ENCODE measurements around the gene RPL31. TPM values are rescaled to one million over a fixed set of nuclear protein-coding genes. Genes with fewer than 3 reads are reported as not detected.

RPL31 gene
- total RNA-seq, 1 experiment from 2014 or later, result 2,593 TPM

- DNase-seq (ENCODE audit: low read depth, low spot score), result peak; percentile 73
- in situ Hi-C loops (cut with HindIII; ENCODE audit: low pct_unique_long_range_greater_than_20kb, low sequenced_read_pairs), result no loop called here
These were observed 13.3 kb upstream of the RPL31 start for GRCh38 chr2:100988630-100989417.

- in situ Hi-C loops (cut with HindIII; ENCODE audit: low pct_unique_long_range_greater_than_20kb, low sequenced_read_pairs), result no loop called here
- no peak for DNase-seq (ENCODE audit: low read depth, low spot score)
These were observed 12.4 kb upstream of the RPL31 start for GRCh38 chr2:100989666-100990065.

- no peak for DNase-seq (ENCODE audit: low read depth, low spot score)
- in situ Hi-C loops (cut with HindIII; ENCODE audit: low pct_unique_long_range_greater_than_20kb, low sequenced_read_pairs), result no loop called here
These were observed 11.9 kb upstream of the RPL31 start for GRCh38 chr2:100990166-100990565.

- DNase-seq (ENCODE audit: low read depth, low spot score), result no peak
- in situ Hi-C loops (cut with HindIII; ENCODE audit: low pct_unique_long_range_greater_than_20kb, low sequenced_read_pairs), result no loop called here
These were observed 11.3 kb upstream of the RPL31 start for GRCh38 chr2:100990650-100991403.

GRCh38 chr2:100991404-100991773 is 10.7 kb upstream of the RPL31 start:
- in situ Hi-C loops (cut with HindIII; ENCODE audit: low pct_unique_long_range_greater_than_20kb, low sequenced_read_pairs), result no loop called here
- no peak for DNase-seq (ENCODE audit: low read depth, low spot score)

- in situ Hi-C loops (cut with HindIII; ENCODE audit: low pct_unique_long_range_greater_than_20kb, low sequenced_read_pairs), result no loop called here
- DNase-seq (ENCODE audit: low read depth, low spot score), result no peak
These were observed 9.8 kb upstream of the RPL31 start for GRCh38 chr2:100992262-100992661.

GRCh38 chr2:100993294-100993693 is 8.8 kb upstream of the RPL31 start:
- in situ Hi-C loops (cut with HindIII; ENCODE audit: low pct_unique_long_range_greater_than_20kb, low sequenced_read_pairs), result no loop called here
- no peak for DNase-seq (ENCODE audit: low read depth, low spot score)

- no peak for DNase-seq (ENCODE audit: low read depth, low spot score)
- in situ Hi-C loops (cut with HindIII; ENCODE audit: low pct_unique_long_range_greater_than_20kb, low sequenced_read_pairs), result no loop called here
These were observed 6.6 kb upstream of the RPL31 start for GRCh38 chr2:100995309-100996075.

GRCh38 chr2:100997509-100998234 is 4.4 kb upstream of the RPL31 start:
- in situ Hi-C loops (cut with HindIII; ENCODE audit: low pct_unique_long_range_greater_than_20kb, low sequenced_read_pairs), result no loop called here
- DNase-seq (ENCODE audit: low read depth, low spot score), result no peak

- no peak for DNase-seq (ENCODE audit: low read depth, low spot score)
- in situ Hi-C loops (cut with HindIII; ENCODE audit: low pct_unique_long_range_greater_than_20kb, low sequenced_read_pairs), result no loop called here
These were observed 3.9 kb upstream of the RPL31 start for GRCh38 chr2:100998235-100998573.

GRCh38 chr2:100999995-101000394 is 2.1 kb upstream of the RPL31 start:
- DNase-seq (ENCODE audit: low read depth, low spot score), result no peak
- in situ Hi-C loops (cut with HindIII; ENCODE audit: low pct_unique_long_range_greater_than_20kb, low sequenced_read_pairs), result no loop called here

GRCh38 chr2:101002562-101003277 is 631 bp downstream of the RPL31 start:
- DNase-seq (ENCODE audit: low read depth, low spot score), result peak; percentile 20
- in situ Hi-C loops (cut with HindIII; ENCODE audit: low pct_unique_long_range_greater_than_20kb, low sequenced_read_pairs), result no loop called here

- DNase-seq (ENCODE audit: low read depth, low spot score), result no peak
- in situ Hi-C loops (cut with HindIII; ENCODE audit: low pct_unique_long_range_greater_than_20kb, low sequenced_read_pairs), result no loop called here
These were observed 1.2 kb downstream of the RPL31 start for GRCh38 chr2:101003278-101003775.

GRCh38 chr2:101004620-101005325 is 2.7 kb downstream of the RPL31 start:
- in situ Hi-C loops (cut with HindIII; ENCODE audit: low pct_unique_long_range_greater_than_20kb, low sequenced_read_pairs), result no loop called here

GRCh38 chr2:101006065-101006715 is 4.1 kb downstream of the RPL31 start:
- no peak for DNase-seq (ENCODE audit: low read depth, low spot score)
- in situ Hi-C loops (cut with HindIII; ENCODE audit: low pct_unique_long_range_greater_than_20kb, low sequenced_read_pairs), result no loop called here

More at GRCh38 chr2:101004620-101005325, 2.7 kb downstream of the RPL31 start:
- DNase-seq (ENCODE audit: low read depth, low spot score), result no peak
